ENCODE measurements around the gene EAF1.

Gene EAF1

GRCh38 chr3:15440891-15441290 lies 13.5 kb downstream of the EAF1 start (continued):
- TF ChIP-seq ZNF148 (tag by site-specific recombination; IDR thresholded peaks at IDR 0.05; ENCODE audit: borderline replicate concordance) (no peak), ZBTB17 (tag by site-specific recombination; IDR thresholded peaks at IDR 0.05) (no peak), ZNF561 (tag by site-specific recombination; IDR thresholded peaks at IDR 0.05; ENCODE audit: borderline replicate concordance) (no peak)

- Histone ChIP-seq H3K36me3 (ENCODE audit: control insufficient read depth in 2 of 2, insufficient read depth in 1 of 2, low read length in 2 of 2) (peaks cover 27 to 49% of the 10 kb centered on the region in 2 experiments), H3K4me1 (ENCODE audit: control insufficient read depth, insufficient read depth, low read length) (no peaks in the 10 kb centered on the region), H3K27ac (ENCODE audit: extremely low read depth, low read depth, low read length) (no peak overlapping the region), H3K9me3 (ENCODE audit: control insufficient read depth, insufficient read depth, low read depth, low read length) (no peaks in the 10 kb centered on the region), H3K4me3 (ENCODE audit: low read depth, low read length) (no peak overlapping the region)
- POLR2A ChIA-PET: no interaction called here
- CTCF ChIA-PET: interaction anchor here (0.8 to 1.1 kb wide), 3 partner anchors 63 to 113 kb away, joined by 4 read pairs; no protein-coding TSS in a partner anchor
- TF ChIP-seq ZNF146 (tag by site-specific recombination; IDR thresholded peaks at IDR 0.05) (no peak), ZNF324 (tag by site-specific recombination; IDR thresholded peaks at IDR 0.05) (no peak)
These were observed 16.6 kb downstream of the EAF1 start for GRCh38 chr3:15443826-15444524.

- POLR2A ChIA-PET: no interaction called here
These were observed 22.3 kb downstream of the EAF1 start for GRCh38 chr3:15449489-15450224.

More at GRCh38 chr3:15449489-15450224, 22.3 kb downstream of the EAF1 start:
- Histone ChIP-seq H3K36me3 (ENCODE audit: control insufficient read depth in 2 of 2, insufficient read depth in 1 of 2, low read length in 2 of 2) (no peaks in the 10 kb centered on the region; a peak in 1 of 3 replicates), H3K9me3 (ENCODE audit: control insufficient read depth, insufficient read depth, low read depth, low read length) (no peaks in the 10 kb centered on the region), H3K4me1 (ENCODE audit: control insufficient read depth, insufficient read depth, low read length) (no peaks in the 10 kb centered on the region), H3K27ac (ENCODE audit: extremely low read depth, low read depth, low read length) (no peak overlapping the region), H3K4me3 (ENCODE audit: low read depth, low read length) (no peak overlapping the region)
- TF ChIP-seq ZNF514 (tag by site-specific recombination; IDR thresholded peaks at IDR 0.05) (no peak), ZNF16 (tag by site-specific recombination; IDR thresholded peaks at IDR 0.05; ENCODE audit: low read depth) (no peak), ZIC2 (tag by site-specific recombination; IDR thresholded peaks at IDR 0.05) (no peak), ZBTB8A (tag by site-specific recombination; IDR thresholded peaks at IDR 0.05) (no peak), ZNF18 (tag by site-specific recombination; IDR thresholded peaks at IDR 0.05) (no peak), ZNF555 (tag by site-specific recombination; conservative IDR thresholded peaks at IDR 0.05) (no peak), ZNF549 (tag by site-specific recombination; IDR thresholded peaks at IDR 0.05) (no peak), MEIS1 (CRISPR knock-in tag; IDR thresholded peaks at IDR 0.05; ENCODE audit: borderline replicate concordance) (no peak), ZBTB48 (tag by site-specific recombination; IDR thresholded peaks at IDR 0.05) (no peak), ZNF335 (tag by site-specific recombination; conservative IDR thresholded peaks at IDR 0.05) (no peak), ZNF701 (tag by site-specific recombination; IDR thresholded peaks at IDR 0.05) (no peak)
- TF ChIP-seq, protein P1, sequence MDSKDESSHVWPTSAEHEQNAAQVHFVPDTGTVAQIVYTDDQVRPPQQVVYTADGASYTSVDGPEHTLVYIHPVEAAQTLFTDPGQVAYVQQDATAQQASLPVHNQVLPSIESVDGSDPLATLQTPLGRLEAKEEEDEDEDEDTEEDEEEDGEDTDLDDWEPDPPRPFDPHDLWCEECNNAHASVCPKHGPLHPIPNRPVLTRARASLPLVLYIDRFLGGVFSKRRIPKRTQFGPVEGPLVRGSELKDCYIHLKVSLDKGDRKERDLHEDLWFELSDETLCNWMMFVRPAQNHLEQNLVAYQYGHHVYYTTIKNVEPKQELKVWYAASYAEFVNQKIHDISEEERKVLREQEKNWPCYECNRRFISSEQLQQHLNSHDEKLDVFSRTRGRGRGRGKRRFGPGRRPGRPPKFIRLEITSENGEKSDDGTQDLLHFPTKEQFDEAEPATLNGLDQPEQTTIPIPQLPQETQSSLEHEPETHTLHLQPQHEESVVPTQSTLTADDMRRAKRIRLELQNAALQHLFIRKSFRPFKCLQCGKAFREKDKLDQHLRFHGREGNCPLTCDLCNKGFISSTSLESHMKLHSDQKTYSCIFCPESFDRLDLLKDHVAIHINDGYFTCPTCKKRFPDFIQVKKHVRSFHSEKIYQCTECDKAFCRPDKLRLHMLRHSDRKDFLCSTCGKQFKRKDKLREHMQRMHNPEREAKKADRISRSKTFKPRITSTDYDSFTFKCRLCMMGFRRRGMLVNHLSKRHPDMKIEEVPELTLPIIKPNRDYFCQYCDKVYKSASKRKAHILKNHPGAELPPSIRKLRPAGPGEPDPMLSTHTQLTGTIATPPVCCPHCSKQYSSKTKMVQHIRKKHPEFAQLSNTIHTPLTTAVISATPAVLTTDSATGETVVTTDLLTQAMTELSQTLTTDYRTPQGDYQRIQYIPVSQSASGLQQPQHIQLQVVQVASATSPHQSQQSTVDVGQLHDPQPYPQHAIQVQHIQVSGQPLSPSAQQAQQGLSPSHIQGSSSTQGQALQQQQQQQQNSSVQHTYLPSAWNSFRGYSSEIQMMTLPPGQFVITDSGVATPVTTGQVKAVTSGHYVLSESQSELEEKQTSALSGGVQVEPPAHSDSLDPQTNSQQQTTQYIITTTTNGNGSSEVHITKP (tag by site-specific recombination; IDR thresholded peaks at IDR 0.05): no peak
- CTCF ChIA-PET: no interaction called here
